CD4-positive, alpha-beta T cell treated with Interleukin-4 for 4 hours (primary cell): ENCODE data around the gene SCAF11.
"Not testable (repeated sequence)": the region's sequence is repeated elsewhere in the genome, so short reads cannot be mapped to it uniquely, and the experiment has no call there.

ENCODE experiments used
- DNase-seq: peaks from one replicate; pipeline ENCODE4 v3.0.0-alpha.2; 2020

The SCAF11 gene

GRCh38 chr12:45990468-45991283 is at the start of gene SCAF11:
Gene SCAF11, minus strand, starts transcription at chr12:45990574. Its CDS starts 26,407 bp downstream, at chr12:45964167.
- DNase-seq, result peak; percentile 100

GRCh38 chr12:46037066-46037465 is 46.7 kb upstream of the SCAF11 start:
- DNase-seq, result not testable (repeated sequence)

GRCh38 chr12:46027172-46027571 is 36.8 kb upstream of the SCAF11 start:
- DNase-seq, result no peak

- DNase-seq, result no peak
Observed at GRCh38 chr12:46024099-46024498, 33.7 kb upstream of the SCAF11 start.

GRCh38 chr12:46020768-46021167 is 30.4 kb upstream of the SCAF11 start:
- DNase-seq, result no peak

- DNase-seq, result not testable (repeated sequence)
Observed at GRCh38 chr12:46018712-46019111, 28.3 kb upstream of the SCAF11 start.

GRCh38 chr12:46017866-46018375 is 27.5 kb upstream of the SCAF11 start:
- DNase-seq, result not testable (repeated sequence)

GRCh38 chr12:46005823-46006222 is 15.4 kb upstream of the SCAF11 start:
- DNase-seq, result no peak

GRCh38 chr12:46005151-46005797 is 14.9 kb upstream of the SCAF11 start:
- peak; percentile 28 for DNase-seq

GRCh38 chr12:46004715-46005114 is 14.3 kb upstream of the SCAF11 start:
- no peak for DNase-seq

- not testable (repeated sequence) for DNase-seq
Observed at GRCh38 chr12:46000076-46000475, 9.7 kb upstream of the SCAF11 start.

- no peak for DNase-seq
Observed at GRCh38 chr12:45994736-45995135, 4.4 kb upstream of the SCAF11 start.

- DNase-seq, result peak; percentile 62
Observed at GRCh38 chr12:45991284-45992249, 1.2 kb upstream of the SCAF11 start.

GRCh38 chr12:45989721-45990467 is 480 bp downstream of the SCAF11 start:
- DNase-seq, result peak; percentile 61

- no peak for DNase-seq
Observed at GRCh38 chr12:45989287-45989686, 1.1 kb downstream of the SCAF11 start.

GRCh38 chr12:45988264-45988663 is 2.1 kb downstream of the SCAF11 start:
- peak; percentile 17 for DNase-seq

- DNase-seq, result no peak
Observed at GRCh38 chr12:45987340-45987727, 3.0 kb downstream of the SCAF11 start.

- DNase-seq, result no peak
Observed at GRCh38 chr12:45986641-45987339, 3.6 kb downstream of the SCAF11 start.

- peak; percentile 10 for DNase-seq
Observed at GRCh38 chr12:45981075-45981837, 9.1 kb downstream of the SCAF11 start.

GRCh38 chr12:45980540-45980939 is 9.8 kb downstream of the SCAF11 start:
- DNase-seq, result no peak

- no peak for DNase-seq
Observed at GRCh38 chr12:45978108-45978507, 12.3 kb downstream of the SCAF11 start.
